ENCODE data around the gene FES. TPM values are rescaled to one million over a fixed set of nuclear protein-coding genes. Genes with fewer than 3 reads are reported as not detected.

Gene FES
- total and polyA plus RNA-seq, 10 of the 15 experiments (the other 5 are each of a cell fraction or from before 2014, with no cell fraction given): 0.07 to 23.9 (median 9.9) TPM

DNA sequence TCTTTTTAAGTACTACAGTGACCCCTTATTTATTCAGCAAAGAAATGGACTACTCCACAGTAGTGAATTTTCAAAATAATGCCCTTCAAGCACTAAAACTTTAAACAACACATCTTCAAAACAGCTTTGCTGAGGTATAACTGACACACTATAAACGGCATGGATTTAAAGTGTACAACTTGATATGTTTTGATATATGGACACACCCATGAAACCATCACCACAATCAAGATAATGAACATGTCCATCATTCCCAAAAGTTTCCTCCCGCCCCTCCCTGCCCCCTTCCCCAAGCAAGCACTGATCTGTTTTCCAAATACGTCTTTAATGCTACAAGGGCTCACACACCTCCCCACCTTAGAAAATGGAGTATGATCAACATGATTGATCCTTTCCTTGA is 17.5 kb upstream of the FES start:
- Histone ChIP-seq H3K36me3 (ENCODE audit: control insufficient read depth in 2 of 2, insufficient read depth in 2 of 2, low read length in 1 of 2) (no peaks in the 10 kb centered on the region), H2AFZ (ENCODE audit: control insufficient read depth, low read depth, low read length) (no peak overlapping the region), H3K4me2 (ENCODE audit: control insufficient read depth, insufficient read depth) (no peak overlapping the region), H3K79me2 (ENCODE audit: control insufficient read depth, insufficient read depth, low read length) (peaks cover 9% of the 10 kb centered on the region), H3K9me3 (replicated peaks; ENCODE audit: control insufficient read depth, insufficient read depth, low read length) (no peaks in the 10 kb centered on the region), H3K4me1 (ENCODE audit: control insufficient read depth, insufficient read depth, low read length) (peaks cover 18% of the 10 kb centered on the region), H3K27me3 (replicated peaks in 1 of 2; ENCODE audit: control insufficient read depth in 2 of 2, insufficient read depth in 2 of 2, low read length in 1 of 2) (no peaks in the 10 kb centered on the region), H3K27ac (ENCODE audit: control insufficient read depth, insufficient read depth) (no peak overlapping the region), H4K20me1 (ENCODE audit: control insufficient read depth, insufficient read depth) (no peaks in the 10 kb centered on the region), H3K9ac (ENCODE audit: control insufficient read depth, insufficient read depth, low read length) (no peak overlapping the region), H3K4me3 (no peak overlapping the region)
- no peak for TF ChIP-seq DPF2 (IDR thresholded peaks at IDR 0.05)
- no peak for TF ChIP-seq CHD1 (IDR thresholded peaks at IDR 0.05; ENCODE audit: low read depth, low read length)
- TF ChIP-seq NFYA (IDR thresholded peaks at IDR 0.05; ENCODE audit: borderline replicate concordance, low read depth, low read length): no peak
- TF ChIP-seq NFIC (IDR thresholded peaks at IDR 0.05; ENCODE audit: low read depth, low read length): no peak
- TF ChIP-seq TBL1XR1 (IDR thresholded peaks at IDR 0.05; ENCODE audit: low read depth, low read length): no peak
- TF ChIP-seq, protein P1, sequence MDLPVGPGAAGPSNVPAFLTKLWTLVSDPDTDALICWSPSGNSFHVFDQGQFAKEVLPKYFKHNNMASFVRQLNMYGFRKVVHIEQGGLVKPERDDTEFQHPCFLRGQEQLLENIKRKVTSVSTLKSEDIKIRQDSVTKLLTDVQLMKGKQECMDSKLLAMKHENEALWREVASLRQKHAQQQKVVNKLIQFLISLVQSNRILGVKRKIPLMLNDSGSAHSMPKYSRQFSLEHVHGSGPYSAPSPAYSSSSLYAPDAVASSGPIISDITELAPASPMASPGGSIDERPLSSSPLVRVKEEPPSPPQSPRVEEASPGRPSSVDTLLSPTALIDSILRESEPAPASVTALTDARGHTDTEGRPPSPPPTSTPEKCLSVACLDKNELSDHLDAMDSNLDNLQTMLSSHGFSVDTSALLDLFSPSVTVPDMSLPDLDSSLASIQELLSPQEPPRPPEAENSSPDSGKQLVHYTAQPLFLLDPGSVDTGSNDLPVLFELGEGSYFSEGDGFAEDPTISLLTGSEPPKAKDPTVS (IDR thresholded peaks at IDR 0.05; ENCODE audit: low read depth, low read length): no peak
- TF ChIP-seq ZBED1 (IDR thresholded peaks at IDR 0.05; ENCODE audit: borderline replicate concordance): no peak
- TF ChIP-seq YY1 (IDR thresholded peaks at IDR 0.05; ENCODE audit: low read depth, low read length): no peak
- TF ChIP-seq, protein P2, sequence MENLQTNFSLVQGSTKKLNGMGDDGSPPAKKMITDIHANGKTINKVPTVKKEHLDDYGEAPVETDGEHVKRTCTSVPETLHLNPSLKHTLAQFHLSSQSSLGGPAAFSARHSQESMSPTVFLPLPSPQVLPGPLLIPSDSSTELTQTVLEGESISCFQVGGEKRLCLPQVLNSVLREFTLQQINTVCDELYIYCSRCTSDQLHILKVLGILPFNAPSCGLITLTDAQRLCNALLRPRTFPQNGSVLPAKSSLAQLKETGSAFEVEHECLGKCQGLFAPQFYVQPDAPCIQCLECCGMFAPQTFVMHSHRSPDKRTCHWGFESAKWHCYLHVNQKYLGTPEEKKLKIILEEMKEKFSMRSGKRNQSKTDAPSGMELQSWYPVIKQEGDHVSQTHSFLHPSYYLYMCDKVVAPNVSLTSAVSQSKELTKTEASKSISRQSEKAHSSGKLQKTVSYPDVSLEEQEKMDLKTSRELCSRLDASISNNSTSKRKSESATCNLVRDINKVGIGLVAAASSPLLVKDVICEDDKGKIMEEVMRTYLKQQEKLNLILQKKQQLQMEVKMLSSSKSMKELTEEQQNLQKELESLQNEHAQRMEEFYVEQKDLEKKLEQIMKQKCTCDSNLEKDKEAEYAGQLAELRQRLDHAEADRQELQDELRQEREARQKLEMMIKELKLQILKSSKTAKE (IDR thresholded peaks at IDR 0.05; ENCODE audit: low read depth, poor library complexity, severe bottlenecking): no peak
- TF ChIP-seq CBFB (IDR thresholded peaks at IDR 0.05; ENCODE audit: low read depth): no peak
- no peak for TF ChIP-seq ASH2L (IDR thresholded peaks at IDR 0.05; ENCODE audit: borderline replicate concordance, low read depth)
- TF ChIP-seq, protein P3, sequence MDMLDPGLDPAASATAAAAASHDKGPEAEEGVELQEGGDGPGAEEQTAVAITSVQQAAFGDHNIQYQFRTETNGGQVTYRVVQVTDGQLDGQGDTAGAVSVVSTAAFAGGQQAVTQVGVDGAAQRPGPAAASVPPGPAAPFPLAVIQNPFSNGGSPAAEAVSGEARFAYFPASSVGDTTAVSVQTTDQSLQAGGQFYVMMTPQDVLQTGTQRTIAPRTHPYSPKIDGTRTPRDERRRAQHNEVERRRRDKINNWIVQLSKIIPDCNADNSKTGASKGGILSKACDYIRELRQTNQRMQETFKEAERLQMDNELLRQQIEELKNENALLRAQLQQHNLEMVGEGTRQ (IDR thresholded peaks at IDR 0.05; ENCODE audit: borderline replicate concordance, low read depth, low read length): no peak
- no peak for TF ChIP-seq RAD21 (IDR thresholded peaks at IDR 0.05; ENCODE audit: insufficient read depth, low read depth, low read length)
- TF ChIP-seq EED (IDR thresholded peaks at IDR 0.05; ENCODE audit: low read depth): no peak
- TF ChIP-seq CEBPB (IDR thresholded peaks at IDR 0.05; ENCODE audit: borderline replicate concordance in 1 of 2, low read depth in 2 of 2, low read length in 2 of 2): no peak
- no peak for TF ChIP-seq STAT1 (conservative IDR thresholded peaks at IDR 0.05)
- no peak for TF ChIP-seq SIX5 (IDR thresholded peaks at IDR 0.05; ENCODE audit: low read depth, low read length, severe bottlenecking)
- ChIA-PET CTCF (interaction anchor here (2.7 kb wide), 1 partner anchor 19 kb away, joined by 9 read pairs; no protein-coding TSS in a partner anchor), SMC1A (ENCODE audit: uncharacterized antibody, unreplicated experiment) (no interaction called here), POLR2A (no interaction called here), RAD21 (ENCODE audit: unreplicated experiment) (no interaction called here)
- intact Hi-C loops (cut with micrococcal nuclease; ENCODE audit: unreplicated experiment) (no loop called here), in situ Hi-C loops (cut with MboI) (no loop called here)
- no peak for DNase-seq (ENCODE audit: low read depth, low spot score)
- ATAC-seq: no peak
- no peak for FAIRE-seq
- no TSS peak for BruUV-seq (replicated peaks)
- WGBS (ENCODE audit: insufficient coverage, insufficient replicate concordance, low lambda C conversion rate, missing lambda C conversion rate): 23% methylated on average over 3 of the region's 3 CpGs

All from GM12878 (cell line).